ENCODE measurements around the gene CALM3. TPM values are rescaled to one million over a fixed set of nuclear protein-coding genes. Genes with fewer than 3 reads are reported as not detected.
A peak's percentile ranks its signal among the peaks of the same experiment; 100 is the strongest.

CALM3 gene
- total RNA-seq, 1 experiment from 2014 or later, result 343 TPM

- H4K91ac ChIP-seq (ENCODE audit: insufficient read length, low read depth, low read length), result no peak overlapping the region
- WGBS (ENCODE audit: extremely low coverage, insufficient read length, low lambda C conversion rate), result no CpG with 5 or more reads among the region's 3 CpGs
- H2BK15ac ChIP-seq (ENCODE audit: low read depth, low read length), result no peak overlapping the region
- Mint-ChIP-seq H3K4me3 (peak overlapping the region in 1 of 2 experiments; percentile 22; a peak in 1 of 5 replicates), H3K36me3 (ENCODE audit: insufficient read depth in 1 of 3, low read depth in 3 of 3) (peaks cover 0 to 3% (median 0%) of the 10 kb centered on the region in 3 experiments; a peak in 3 of 7 replicates), H3K27ac (no peak overlapping the region), H3K9me3 (peaks cover 2 to 6% of the 10 kb centered on the region in 2 experiments; a peak in 3 of 5 replicates), H3K27me3 (ENCODE audit: low read depth) (peaks cover 85% of the 10 kb centered on the region), H3K4me1 (peaks cover 4 to 18% of the 10 kb centered on the region in 2 experiments; a peak in 3 of 4 replicates)
- no peaks in the 10 kb centered on the region for H3K4me1 ChIP-seq (ENCODE audit: insufficient read depth, low read length)
- H4K20me1 ChIP-seq (ENCODE audit: control insufficient read depth, insufficient read depth, insufficient read length), result no peaks in the 10 kb centered on the region
- H3K27ac ChIP-seq (ENCODE audit: insufficient read length, low read depth, low read length), result no peak overlapping the region
- no peak for TF ChIP-seq CTCF (conservative IDR thresholded peaks at IDR 0.05)
- H3K56ac ChIP-seq (ENCODE audit: insufficient read length, low read depth, low read length), result no peak overlapping the region
- H3K23ac ChIP-seq (ENCODE audit: insufficient read length, low read depth, low read length), result no peak overlapping the region
- H3K18ac ChIP-seq (ENCODE audit: insufficient read length, low read depth, low read length), result no peak overlapping the region
- H4K5ac ChIP-seq (ENCODE audit: insufficient read length, low read depth, low read length), result no peak overlapping the region
- DNase-seq, result no peak
- H2AK5ac ChIP-seq (ENCODE audit: insufficient read length, low read length), result no peak overlapping the region
- H3T11ph ChIP-seq (ENCODE audit: low read length), result no peak overlapping the region
- H2BK12ac ChIP-seq (ENCODE audit: insufficient read length, low read depth, low read length), result no peak overlapping the region
- no peak overlapping the region for H2AFZ ChIP-seq (ENCODE audit: low read length)
- H3K23me2 ChIP-seq (ENCODE audit: insufficient read length, low read depth, low read length, poor library complexity, severe bottlenecking), result peaks cover 1% of the 10 kb centered on the region
- H3K9ac ChIP-seq (ENCODE audit: extremely low read depth, insufficient read length, low read length), result no peak overlapping the region
- no peaks in the 10 kb centered on the region for H3K79me1 ChIP-seq (ENCODE audit: insufficient read depth, low read depth, low read length, poor library complexity, severe bottlenecking)
- peaks cover 22% of the 10 kb centered on the region for H3K27me3 ChIP-seq (ENCODE audit: insufficient read depth, low read length)
- no peaks in the 10 kb centered on the region for H3K79me2 ChIP-seq (ENCODE audit: insufficient read depth, low read length)
- H3K9me3 ChIP-seq (ENCODE audit: control insufficient read depth, low read depth, low read length), result no peaks in the 10 kb centered on the region
- no peak overlapping the region for H4K8ac ChIP-seq (replicated peaks; ENCODE audit: insufficient read length, low read depth, low read length)
- no peak overlapping the region for H3K4ac ChIP-seq (ENCODE audit: low read depth, low read length)
- no peak overlapping the region for H2BK5ac ChIP-seq (ENCODE audit: insufficient read length, low read length)
- no peak overlapping the region for H2BK120ac ChIP-seq (ENCODE audit: low read depth, low read length, poor library complexity, severe bottlenecking)
- no peak overlapping the region for H2BK20ac ChIP-seq (ENCODE audit: low read depth, low read length, poor library complexity, severe bottlenecking)
- no peak overlapping the region for H3K14ac ChIP-seq (ENCODE audit: insufficient read depth, low read length)
- H3K4me2 ChIP-seq (ENCODE audit: insufficient read depth, insufficient read length, low read length), result no peak overlapping the region
These were observed 43.6 kb downstream of the CALM3 start for GRCh38 chr19:46644720-46645119.

All from H9 (cell line).